HG03432 (cell line): ENCODE measurements around the gene COL6A2.
"Not testable (repeated sequence)": the region's sequence is repeated elsewhere in the genome, so short reads cannot be mapped to it uniquely, and the experiment has no call there.

Experiments
- ATAC-seq: cut with Tn5 transposase; IDR thresholded peaks from one replicate; pipeline ENCODE4 v1.9.1; 2021; ENCODE audit warnings: mild to moderate bottlenecking, moderate library complexity; ENCODE audit not compliant: unreplicated experiment

Gene COL6A2

DNA sequence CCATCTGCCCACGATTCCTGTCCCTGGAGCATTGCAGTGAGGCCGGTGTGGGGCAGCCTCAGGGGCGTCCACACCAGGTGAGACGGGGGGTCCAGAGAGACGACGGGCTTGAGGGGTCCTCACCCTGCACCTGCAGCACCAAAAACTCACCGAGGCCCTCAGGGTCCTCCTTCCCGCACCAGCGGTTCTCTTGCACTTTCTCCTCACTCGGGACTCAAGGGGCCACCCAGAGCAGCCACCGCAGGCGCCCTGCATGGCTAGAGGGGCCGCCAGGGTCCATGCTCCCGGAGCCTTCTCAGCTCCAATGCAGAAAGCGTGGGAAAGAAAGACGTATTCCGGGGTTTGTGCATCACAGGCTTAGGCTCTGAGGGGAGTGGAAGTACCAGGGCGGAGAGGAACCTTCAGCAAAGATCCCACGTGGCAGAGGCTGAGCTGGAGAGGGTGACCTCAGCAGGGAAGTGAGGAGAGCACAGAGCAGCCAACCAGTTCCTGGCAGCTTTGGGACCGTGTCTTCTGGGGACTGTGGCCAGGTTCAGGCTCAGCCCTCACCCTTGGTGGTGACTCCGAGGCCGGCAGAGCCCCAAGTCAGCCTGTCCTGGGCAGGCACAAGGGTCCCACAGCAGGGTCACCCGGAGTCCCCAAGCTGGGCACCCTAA is 19.5 kb upstream of the COL6A2 start:
- no peak for ATAC-seq

DNA sequence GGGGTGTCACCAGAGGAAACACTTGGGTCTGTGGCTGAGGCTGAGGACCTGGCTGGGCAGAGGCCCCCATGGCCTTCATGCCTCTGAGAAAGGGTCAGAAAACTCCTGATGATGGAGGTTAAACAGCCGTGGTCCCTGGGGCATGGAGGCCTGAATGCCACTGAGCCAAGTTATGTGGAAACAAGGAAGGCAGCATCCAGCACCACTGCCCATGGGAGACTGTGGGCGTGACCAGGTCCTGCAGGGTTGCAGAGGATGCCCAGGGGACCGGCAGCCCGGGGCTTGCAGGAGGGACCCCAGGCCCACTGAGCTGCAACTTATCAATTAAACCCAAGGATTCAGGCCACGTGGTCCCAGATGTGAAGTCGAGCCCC is 18.9 kb upstream of the COL6A2 start:
- no peak for ATAC-seq

DNA sequence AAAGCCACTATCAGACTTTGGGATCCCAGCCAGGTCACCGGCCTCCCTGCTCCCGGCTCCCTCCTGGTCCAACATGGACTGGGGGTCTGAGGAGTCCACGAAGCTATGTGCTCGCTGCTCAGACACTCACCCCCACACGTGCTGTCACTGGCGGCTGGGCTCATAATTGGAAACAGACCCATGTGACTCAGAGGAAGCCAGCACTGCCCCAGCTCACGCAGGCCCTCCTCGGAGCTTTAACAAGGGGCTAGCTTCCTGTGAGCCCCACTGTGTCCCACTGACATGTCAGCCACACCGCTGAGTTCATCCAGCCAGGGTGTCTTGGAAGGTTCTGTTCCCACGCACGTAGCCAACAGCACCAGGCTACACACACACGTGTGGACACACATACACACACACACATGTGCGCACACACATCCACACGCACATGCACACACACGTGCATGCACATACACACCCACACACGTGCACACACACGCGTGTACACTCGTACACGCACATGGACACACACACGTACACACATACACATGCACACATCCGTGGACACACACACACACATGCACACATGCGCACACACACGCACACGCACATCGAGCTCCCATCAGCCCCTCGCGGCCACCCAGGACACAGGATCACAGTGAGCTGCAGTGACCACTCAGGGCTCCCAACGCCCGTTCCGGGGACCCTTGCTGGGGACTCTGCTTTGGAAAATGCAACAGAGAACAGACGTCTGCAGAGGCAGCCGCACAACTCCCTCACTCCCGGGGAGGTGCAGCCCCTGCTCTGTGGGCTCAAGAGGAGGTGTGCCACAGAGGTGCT is 18.4 kb upstream of the COL6A2 start:
- no peak for ATAC-seq

DNA sequence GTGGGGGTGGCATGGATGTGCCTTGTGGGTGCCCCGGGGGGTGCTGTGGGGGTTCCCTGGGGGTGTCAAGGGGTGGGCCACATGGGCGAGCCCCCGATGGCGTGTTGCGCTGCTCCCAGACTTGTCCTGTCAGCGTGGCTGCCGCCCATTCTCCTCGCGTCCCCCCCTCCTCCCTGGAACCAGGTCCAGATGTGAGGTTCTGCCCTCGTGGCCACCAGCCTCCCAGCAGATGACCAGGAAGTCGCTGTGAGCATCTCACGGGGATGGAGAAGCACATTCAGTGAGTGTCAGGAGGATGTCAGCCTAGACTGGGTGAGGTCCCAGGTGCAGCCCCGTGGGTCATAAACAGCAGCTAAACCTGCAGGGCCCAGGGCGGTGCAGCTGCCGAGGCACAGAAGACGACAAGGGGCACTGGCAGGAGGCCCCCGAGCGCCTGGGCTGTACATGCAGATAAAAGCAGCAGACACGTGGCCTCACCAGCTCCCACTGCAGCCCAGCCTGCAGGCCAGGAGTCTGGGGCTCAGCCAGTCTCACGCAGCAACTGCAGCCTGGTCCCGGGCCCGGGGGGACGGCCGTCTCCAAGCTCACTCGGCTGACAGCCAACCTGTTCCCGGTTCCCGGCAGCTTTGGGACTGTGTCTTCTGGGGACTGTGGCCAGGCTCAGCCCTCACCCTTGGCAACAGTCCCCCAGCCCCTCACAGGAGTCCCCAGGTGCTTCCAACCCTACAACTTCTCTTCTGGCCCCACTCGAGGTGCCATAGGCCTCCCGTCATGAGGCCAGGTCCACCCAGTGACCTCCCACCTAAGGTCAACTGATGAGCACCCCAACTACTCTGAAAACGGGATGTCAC is 17.5 kb upstream of the COL6A2 start:
- no peak for ATAC-seq

DNA sequence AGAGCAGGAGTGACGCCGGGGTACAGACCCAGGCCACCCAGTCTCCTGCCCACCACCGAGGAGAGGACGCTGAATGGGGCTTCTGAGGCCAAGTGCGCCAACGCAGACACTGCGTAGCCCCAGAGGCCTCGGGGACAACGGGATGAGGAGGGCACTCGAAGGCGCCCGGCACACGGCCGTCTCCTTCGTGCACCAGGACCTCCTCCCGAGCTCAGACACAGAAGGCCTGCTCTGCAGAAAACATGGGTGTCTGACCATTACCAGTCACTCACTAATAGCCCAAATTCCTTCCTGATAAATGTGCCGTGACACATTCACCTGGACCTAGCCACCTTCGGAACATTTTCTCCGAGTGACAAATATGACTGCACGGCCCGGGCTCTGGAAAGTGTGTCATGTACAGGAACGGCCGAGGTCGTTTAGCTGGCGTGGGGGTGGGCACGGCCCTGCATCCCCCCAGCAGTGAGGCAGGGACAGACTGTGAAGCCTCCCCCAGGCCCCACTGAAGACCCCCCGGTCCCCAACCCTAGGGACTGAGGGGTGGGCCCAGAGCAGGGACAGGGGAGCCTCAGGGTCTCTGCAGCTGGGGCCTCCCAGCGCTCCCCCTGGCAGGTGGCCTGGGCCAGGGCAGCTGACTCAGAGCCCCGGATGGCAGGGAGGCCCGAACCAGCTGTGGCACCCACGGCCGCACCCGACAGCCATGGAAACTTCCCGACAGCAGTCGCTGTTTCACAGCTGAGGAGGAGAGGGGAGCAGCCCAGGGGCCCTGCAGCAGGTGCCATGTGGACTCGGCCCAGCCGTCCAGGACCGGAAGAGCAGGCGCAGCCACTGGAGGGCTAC is 16.7 kb upstream of the COL6A2 start:
- no peak for ATAC-seq

DNA sequence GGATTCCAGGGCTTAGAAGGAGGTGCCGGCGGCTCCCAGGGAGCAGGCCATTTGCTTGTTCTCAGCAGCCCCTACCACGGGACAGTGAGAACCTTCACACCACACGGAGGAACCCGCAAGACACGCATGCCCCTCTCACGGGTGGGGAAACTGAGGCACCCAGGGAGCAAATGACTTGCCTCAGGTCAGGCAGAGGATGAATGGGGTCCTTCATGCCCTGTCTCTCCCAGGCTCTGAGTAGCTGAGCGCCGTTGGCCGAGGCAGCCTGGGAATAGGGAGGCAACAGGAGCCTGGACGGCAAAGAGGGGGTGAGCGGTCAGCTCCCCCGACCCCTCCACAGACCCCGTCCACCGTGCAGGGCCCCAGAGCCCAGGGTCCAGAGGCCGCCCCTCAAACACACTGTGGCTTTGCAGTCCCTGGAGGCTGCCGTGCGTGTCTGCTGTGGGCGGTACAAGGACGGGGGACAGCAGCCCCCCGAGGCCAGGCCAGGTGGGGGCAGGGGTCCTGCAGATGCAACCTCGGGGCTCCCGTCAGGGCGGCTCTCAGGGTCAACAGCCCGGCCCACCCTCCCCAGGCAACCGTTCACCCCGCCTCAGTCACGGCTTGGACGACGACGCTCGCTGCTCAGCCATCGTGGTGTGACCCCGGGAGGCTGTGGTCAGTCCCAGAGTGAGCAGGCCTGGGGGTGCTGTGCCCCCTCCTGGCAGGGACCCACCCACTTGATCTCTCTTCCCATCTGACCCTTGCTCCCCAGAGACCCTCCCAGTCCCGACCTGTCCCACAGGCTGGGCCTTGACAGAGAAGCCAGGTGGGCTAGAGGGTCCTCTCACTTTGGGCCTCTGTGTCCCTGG is 15.8 kb upstream of the COL6A2 start:
- ATAC-seq: no peak

DNA sequence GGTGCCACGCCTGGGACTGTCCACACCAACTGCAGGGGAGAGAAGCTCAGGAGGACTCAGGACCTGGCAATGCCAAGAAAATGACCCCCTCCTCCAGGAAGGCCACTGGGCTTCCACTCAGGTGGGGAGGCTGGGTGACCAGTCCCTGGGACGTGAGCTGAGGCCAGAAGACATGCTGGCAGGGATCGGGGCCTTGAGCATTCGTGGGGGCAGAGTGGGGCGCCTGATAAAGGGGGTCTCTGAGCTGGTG is 15.3 kb upstream of the COL6A2 start:
- no peak for ATAC-seq

DNA sequence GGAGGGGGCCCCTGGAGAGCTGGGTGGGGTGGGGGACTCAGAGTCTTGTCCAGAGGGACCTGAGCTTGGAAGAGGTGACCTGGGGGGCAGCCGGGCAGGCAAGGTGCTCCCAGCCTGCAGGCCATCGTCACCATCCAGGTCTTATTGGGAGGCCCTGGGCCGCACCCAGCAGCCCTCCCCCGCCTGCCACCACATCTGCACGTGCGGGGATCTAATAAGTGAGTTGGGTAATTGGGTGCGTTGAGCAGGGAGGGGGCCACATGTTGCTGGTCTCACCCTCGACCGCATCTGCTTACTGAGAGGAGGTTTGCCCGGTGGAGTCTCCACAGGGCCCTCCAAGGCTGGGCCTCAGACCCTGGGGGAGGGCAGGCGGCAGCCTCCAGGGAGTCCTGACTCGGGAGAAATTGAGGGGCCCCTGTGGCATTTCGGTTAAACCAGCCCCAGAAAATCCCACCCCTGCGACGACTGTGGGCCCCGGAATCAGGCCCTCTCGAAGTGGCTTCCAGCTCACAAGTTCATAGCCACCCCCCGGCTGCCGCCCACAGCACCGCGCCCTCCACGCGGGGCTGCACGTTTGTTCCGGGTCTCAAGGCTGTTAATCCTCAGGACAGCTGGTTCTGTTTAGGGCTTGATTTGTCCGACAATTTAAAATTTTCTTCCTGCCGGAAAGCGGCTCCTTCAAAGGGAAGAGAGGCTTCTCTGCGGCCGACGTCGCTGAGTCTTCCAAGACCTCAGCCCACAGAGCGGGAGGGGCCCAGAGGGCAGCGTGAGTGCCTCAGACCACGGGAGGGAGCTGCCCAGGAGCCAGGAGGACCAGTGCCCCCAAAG is 14.7 kb upstream of the COL6A2 start:
- no peak for ATAC-seq

DNA sequence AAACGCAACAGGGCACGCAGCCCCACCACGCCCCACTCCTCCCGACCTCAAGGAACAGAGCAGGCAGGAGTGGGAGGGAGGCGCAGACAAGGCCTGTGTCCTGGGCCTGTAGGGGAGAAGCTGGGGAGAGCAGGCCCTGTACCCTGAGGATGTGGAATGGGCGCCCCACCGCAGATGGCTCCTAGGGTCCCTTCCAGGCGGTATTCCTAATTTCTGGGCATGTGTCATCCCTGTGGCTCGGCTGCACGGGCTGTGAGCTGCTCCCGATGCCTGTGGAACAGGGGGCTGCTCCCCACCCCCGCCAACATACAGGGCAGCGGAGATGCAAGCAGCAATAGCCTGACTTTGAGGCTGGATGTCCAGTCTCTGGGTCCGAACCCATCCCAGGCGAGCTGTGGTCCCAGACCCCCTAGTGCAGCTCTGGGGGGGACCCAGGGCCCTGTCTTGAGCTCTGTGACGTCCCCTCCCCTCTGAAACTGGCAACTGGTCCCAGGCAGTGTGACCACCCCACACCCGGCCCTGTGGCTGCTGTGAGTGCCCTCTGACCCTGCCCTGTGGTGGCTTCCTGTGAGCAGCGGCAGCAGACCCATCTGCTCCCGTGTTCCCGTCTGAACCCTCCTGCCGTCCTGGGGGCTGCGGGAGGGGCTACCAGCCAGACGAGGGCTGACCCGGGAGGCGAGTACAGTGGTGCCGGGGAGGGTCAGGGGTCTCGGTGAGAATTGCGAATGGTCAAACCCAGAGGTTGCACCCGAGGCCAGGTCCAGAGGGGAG is 13.9 kb upstream of the COL6A2 start:
- ATAC-seq: no peak

DNA sequence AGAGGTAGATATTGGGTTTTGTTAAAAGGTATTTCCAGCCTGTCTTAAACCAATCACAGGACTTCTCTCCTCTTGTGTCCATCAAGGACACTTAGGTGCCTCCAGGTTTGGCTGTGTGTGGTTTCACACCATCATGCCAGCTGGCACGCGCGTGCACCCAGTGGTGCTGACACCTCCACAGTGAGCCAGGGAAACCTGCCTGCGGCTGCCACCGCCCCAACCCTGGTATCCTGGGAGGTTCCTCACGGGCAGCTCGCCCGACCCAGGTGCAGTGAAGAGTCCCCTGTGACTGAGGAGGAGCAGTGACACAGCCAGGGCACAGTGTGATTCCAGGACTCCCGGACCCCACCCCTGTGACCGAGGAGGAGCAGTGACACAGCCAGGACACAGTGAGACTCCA is 13.2 kb upstream of the COL6A2 start:
- ATAC-seq: no peak

DNA sequence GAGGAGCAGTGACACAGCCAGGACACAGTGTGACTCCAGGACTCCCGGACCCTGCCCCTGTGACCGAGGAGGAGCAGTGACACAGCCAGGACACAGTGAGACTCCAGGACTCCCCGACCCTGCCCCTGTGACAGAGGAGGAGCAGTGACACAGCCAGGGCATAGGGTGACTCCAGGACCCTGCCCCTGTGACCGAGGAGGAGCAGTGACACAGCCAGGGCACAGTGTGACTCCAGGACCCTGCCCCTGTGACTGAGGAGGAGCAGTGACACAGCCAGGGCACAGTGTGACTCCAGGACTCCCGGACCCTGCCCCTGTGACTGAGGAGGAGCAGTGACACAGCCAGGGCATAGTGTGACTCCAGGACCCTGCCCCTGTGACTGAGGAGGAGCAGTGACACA is 12.7 kb upstream of the COL6A2 start:
- ATAC-seq: not testable (repeated sequence)

DNA sequence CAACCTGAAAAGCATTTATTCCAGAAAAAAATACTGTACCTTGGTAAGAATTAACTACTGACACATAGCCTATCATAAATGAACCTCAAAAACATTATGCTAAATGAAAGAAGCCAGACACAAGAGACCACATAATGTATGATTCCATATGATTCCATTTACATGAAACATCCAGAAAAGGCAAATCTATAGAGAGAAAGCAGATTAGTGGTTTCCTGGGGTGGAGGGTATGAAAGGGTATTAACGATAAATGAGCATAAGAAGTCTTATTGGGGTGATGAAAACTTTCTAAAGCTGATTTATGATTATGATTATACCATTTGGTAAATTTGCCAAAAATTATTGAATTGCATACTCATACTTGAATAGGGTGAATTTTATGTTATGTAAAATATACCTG is 10.3 kb upstream of the COL6A2 start:
- no peak for ATAC-seq

DNA sequence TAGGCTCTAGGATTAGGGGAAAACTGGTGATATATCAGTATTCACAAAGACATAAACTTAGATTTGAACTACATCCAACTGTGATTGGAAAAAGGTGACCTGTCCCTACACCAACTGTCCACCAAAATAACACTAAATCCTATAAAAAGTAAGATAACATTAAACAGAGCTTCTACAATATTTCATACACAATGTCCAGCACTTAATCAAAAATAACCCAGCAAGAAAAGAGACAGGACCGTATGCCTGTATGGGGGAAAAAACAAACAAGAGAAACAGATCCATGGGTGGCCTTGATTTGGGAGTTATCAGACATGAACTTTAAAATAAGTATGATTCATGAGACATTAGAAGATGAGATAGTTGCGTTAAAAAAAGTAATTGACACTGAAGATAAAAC is 9.7 kb upstream of the COL6A2 start:
- ATAC-seq: no peak

DNA sequence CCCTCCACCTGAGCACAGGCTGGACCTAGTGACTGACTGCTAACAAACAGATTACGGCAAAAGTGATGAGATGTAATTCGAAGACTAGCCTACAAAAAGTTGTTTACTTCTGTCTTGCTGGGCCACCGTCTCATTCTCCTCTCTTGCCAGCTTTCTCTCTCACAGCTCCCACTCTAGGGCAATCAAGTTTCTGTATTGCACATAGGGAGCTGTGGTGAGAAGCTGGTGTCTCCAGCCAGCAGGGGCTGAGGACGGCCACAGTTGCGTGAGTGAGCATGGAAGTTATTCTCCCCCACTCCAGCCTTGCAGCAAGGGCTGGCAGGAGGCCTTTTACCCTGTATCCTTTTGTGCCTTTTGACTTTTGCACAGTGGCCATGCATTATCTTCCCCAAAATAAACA is 8.6 kb upstream of the COL6A2 start:
- no peak for ATAC-seq

DNA sequence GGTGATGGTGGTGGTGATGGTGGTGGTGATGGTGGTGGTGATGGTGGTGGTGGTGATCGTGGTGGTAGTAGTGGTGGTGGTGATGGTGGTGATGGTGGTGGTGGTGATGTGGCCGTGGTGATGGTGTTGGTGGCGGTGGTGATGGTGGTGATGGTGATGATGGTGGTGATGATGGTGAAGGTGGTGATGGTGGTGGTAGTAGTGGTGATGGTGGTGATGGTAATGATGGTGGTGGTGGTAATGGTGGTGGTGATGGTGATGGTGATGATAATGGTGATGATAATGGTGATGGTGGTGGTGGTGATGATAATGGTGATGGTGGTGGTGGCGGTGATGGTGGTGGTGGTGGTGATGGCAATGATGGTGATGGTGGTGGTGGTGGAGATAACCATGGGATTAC is 6.8 kb upstream of the COL6A2 start:
- ATAC-seq: no peak

DNA sequence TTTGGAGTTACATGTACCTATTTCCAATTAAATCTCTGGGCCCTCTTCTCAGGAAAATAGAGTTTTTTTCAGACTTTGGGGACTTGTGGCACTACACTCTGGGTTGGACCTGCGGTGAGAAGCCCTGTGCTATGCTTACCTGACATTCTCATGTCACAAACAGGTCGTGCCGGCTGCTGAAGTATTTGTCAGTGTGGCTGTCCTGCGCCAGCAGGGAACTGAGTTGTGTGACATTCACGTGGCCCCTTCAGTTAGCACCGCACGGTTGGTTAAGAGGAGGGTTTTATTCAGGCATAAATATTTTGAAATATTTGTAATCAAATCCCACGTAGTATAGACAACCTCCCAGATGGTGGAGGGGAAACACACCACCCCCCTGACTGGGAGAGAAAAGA is 6.3 kb upstream of the COL6A2 start:
- no peak for ATAC-seq

DNA sequence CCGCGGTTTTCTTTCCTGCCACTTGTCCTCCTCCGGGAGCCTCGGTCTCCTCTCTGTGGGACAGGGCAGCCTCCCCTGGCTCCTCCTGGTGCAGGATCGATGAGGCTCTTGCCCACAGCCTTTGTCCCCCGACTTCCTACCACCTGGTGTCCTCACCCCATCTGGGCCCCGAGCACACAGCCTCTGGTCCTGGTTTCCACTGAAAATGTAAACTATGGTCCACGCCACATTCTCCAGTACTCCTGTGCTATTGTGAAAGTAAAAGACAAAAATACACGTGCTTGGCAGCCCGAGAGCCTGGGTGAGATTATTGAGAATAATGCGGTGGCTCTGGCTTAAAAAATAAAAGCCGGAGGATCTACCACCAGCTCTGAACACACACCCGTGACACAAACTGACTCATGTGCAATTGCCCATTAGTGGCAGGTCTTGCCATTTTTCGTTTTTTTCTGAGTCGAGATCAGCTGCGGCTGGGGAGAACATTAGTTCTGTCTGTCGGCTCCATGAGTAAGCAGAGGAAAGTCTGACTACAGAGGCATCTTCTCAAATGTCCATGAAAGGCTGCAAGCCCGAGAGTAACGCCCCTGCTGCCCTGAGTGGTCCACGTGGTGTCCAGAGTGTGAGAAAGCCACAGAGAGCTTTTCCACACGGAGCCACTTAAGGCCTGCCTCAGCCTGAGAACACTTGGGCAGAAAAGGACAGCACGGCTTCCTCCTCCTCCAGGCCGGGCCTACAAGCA is 5.7 kb upstream of the COL6A2 start:
- ATAC-seq: no peak
